SJSA1 (cell line): ENCODE measurements around the gene DNAJC12. TPM values are rescaled to one million over a fixed set of nuclear protein-coding genes. Genes with fewer than 3 reads are reported as not detected.
"Not testable (repeated sequence)": the region's sequence is repeated elsewhere in the genome, so short reads cannot be mapped to it uniquely, and the experiment has no call there.

Experiments
- DNase-seq, 2 experiments: peaks; one replicate each; pipeline ENCODE4 v3.0.0-alpha.2; 2015 to 2020; ENCODE audit warnings: low spot score in 2 of 2, low read depth in 1 of 2
- H3K27ac ChIP-seq: fragments of 250-450 bp; sonication (Bioruptor Pico); 2 replicates; pipeline ENCODE4 v1.5.1; 2020; ENCODE audit warnings: mild to moderate bottlenecking, moderate library complexity
- H3K27me3 ChIP-seq: fragments of 250-450 bp; sonication (Bioruptor Pico); replicated peaks from 2 replicates; pipeline ENCODE4 v1.5.1; 2020; ENCODE audit warnings: mild to moderate bottlenecking, moderate library complexity
- H3K36me3 ChIP-seq: fragments of 250-450 bp; sonication (Bioruptor Pico); 2 replicates; pipeline ENCODE4 v1.5.1; 2020; ENCODE audit warnings: mild to moderate bottlenecking
- H3K4me1 ChIP-seq: fragments of 250-450 bp; sonication (Bioruptor Pico); replicated peaks from 2 replicates; pipeline ENCODE4 v1.6.1; 2021; ENCODE audit warnings: mild to moderate bottlenecking
- H3K4me3 ChIP-seq: fragments of 250-450 bp; sonication (Bioruptor Pico); 2 replicates; pipeline ENCODE4 v1.5.1; 2020; ENCODE audit warnings: mild to moderate bottlenecking
- H3K9me3 ChIP-seq: fragments of 250-450 bp; sonication (Bioruptor Pico); replicated peaks from 2 replicates; pipeline ENCODE4 v1.5.1; 2020; ENCODE audit warnings: mild to moderate bottlenecking
- total RNA-seq: library from RNA; depleted of rRNA; stranded (reverse); fragments of >200 nt; shearing (Covaris generic); gene quantifications from 2 replicates; pipeline ENCODE4 v1.2.3, GENCODE V29; 2014

DNAJC12 gene
- total RNA-seq, 1 experiment from 2014 or later, result 1.1 TPM

DNA sequence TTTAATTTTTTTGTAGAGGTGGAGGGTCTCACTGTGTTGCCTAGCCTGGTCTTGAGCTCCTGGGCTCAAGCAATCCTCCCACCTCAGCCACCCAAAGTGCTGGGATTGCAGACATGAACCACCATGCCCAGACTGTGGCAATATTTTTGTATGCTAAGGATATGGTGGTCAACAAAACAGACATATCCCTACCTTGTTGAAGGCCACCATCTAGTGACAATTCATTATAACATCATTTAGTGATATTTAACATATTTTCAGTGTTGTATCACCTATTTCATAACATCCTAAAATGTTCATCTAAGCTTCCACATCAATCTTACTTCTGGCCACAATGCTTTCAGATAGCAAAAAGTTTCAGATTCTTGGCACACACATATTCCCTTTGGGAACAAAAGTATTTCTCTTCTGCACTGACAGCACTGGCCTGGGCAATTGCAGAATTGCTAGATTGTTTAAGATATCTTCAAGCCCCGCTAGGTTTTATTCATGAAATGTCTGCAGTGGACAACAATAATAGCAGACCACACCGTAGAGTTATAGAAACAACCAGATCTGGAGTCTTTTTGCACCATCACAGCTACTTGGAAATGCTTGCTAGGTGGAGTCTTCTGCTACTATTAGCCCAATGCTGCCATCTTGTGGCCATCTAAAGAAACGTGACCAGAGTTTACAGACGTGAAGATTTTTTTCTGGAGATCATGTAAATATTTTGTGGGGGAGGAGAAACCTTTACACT lies 58.4 kb downstream of the DNAJC12 start:
- Histone ChIP-seq H3K36me3 (no peaks in the 10 kb centered on the region), H3K27ac (no peak overlapping the region), H3K27me3 (no peaks in the 10 kb centered on the region), H3K4me3 (no peak overlapping the region), H3K4me1 (peaks cover 4% of the 10 kb centered on the region; the same call in 1 of the 2 replicates), H3K9me3 (no peaks in the 10 kb centered on the region; the same call in 1 of the 2 replicates)
- DNase-seq, result peak; percentile 66 to 68

DNA sequence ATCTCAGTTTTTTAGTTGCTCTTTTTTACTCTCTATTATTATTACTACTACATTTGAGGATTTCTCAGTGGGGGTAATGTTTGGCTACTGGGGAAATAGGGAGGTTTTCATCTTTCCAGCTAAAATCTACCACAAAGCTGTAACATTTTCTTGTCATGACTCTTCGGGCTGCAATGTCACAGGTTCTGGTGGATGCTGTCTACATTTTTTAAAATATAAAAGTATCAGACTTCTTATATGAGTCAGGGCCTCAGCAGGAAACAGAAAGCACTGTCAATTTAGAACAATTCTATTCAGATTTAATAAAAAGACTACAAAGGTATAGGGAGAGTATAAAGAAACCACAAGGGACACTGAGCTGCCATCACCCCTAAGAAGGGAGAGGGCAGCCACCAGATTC lies 61.6 kb downstream of the DNAJC12 start:
- H3K27ac ChIP-seq, result no peak overlapping the region
- H3K36me3 ChIP-seq, result no peaks in the 10 kb centered on the region
- H3K9me3 ChIP-seq, result no peaks in the 10 kb centered on the region; the same call in 1 of the 2 replicates
- H3K4me1 ChIP-seq, result peaks cover 4% of the 10 kb centered on the region; the same call in 1 of the 2 replicates
- DNase-seq, result no peak
- no peak overlapping the region for H3K4me3 ChIP-seq
- H3K27me3 ChIP-seq, result no peaks in the 10 kb centered on the region

DNA sequence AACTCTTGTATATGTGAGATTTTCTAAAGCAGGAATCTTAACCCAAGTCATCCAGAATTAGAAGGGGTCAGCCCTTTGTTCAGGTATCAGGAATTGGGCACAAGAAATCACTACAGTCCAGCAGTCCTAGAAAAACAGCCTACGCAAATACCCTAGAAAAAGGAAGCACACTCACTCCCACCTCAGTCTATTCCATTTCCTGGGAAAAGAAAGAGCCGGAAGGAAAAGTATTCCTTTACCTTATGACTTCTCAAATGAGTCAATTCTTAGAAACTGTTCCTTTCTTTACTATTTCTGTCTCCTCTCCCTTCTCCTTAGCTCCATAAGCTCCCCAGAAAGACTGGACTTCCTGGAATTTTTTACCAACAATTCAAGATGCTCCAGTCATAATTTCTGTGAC lies 62.7 kb downstream of the DNAJC12 start:
- Histone ChIP-seq H3K27ac (no peak overlapping the region), H3K36me3 (no peaks in the 10 kb centered on the region), H3K4me1 (peaks cover 4% of the 10 kb centered on the region; the same call in 1 of the 2 replicates), H3K9me3 (no peaks in the 10 kb centered on the region; the same call in 1 of the 2 replicates), H3K4me3 (no peak overlapping the region), H3K27me3 (no peaks in the 10 kb centered on the region)
- no peak for DNase-seq

GRCh38 chr10:67772894-67773511 lies 65.0 kb downstream of the DNAJC12 start:
- DNase-seq, result no peak
- H3K4me1 ChIP-seq, result no peaks in the 10 kb centered on the region
- no peak overlapping the region for H3K27ac ChIP-seq
- no peaks in the 10 kb centered on the region for H3K36me3 ChIP-seq
- no peaks in the 10 kb centered on the region for H3K27me3 ChIP-seq
- H3K4me3 ChIP-seq, result no peak overlapping the region
- no peaks in the 10 kb centered on the region for H3K9me3 ChIP-seq

DNA sequence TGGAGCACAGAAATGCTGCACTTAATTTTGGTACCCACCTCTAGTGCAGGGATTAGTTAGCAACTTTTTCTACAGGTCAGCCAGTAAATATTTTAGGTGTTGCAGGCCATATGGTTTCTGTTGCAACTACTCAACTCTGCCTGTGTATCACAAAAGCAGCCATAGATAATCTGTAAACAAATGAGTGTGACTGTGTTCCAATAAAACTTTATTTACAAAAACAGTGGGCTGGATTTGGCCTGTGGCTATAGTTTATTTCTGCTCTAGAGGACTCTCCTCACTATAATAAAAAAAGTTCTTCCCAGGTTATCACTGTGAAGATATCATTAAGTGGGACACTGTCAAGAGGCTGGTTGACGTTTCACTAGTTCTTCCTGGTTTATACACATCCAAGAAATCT lies 65.8 kb downstream of the DNAJC12 start:
- H3K4me1 ChIP-seq, result no peaks in the 10 kb centered on the region
- no peaks in the 10 kb centered on the region for H3K36me3 ChIP-seq
- H3K27me3 ChIP-seq, result no peaks in the 10 kb centered on the region
- no peaks in the 10 kb centered on the region for H3K9me3 ChIP-seq
- H3K4me3 ChIP-seq, result no peak overlapping the region
- no peak overlapping the region for H3K27ac ChIP-seq
- no peak for DNase-seq

DNA sequence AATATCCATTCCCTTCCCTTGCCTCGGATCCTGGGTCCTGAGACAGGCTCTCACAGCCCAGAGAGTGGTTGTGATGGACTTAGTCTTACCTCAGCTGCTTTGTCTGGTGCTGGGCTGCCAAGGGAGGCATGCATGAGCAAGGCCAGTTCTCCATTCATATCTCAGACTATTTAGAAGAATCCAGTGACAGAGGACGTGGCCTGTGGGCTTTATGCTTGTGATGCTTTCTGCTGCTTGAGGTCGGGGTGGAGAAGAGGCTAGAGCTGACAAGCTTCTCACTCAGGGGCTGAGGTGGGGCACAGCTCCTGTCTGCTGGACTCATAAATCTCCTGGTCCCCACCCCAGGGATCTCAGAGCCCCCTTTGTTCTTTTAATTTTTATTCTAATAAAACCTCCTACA lies 66.8 kb downstream of the DNAJC12 start:
- Histone ChIP-seq H3K9me3 (no peaks in the 10 kb centered on the region), H3K27me3 (no peaks in the 10 kb centered on the region), H3K4me1 (no peaks in the 10 kb centered on the region), H3K36me3 (no peaks in the 10 kb centered on the region), H3K27ac (no peak overlapping the region), H3K4me3 (no peak overlapping the region)
- DNase-seq, result no peak

DNA sequence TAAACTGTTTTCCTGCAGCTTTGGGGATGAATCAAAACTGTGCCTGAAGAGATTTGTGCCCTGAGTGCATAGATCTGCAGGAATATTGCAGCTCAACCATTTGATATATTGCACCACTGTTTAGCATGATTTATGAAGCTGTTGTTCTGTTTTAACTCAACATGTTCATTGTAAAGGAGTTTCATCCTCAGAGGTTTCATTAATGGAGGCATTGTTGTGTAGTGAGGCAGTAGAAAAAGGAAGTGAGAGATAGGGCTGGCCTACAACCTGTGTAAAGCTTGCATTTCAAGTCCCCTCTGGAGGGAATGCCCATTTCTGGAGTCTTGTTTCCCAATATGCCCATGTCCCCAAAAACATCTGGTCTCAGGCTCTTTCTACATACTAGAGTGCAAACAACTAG lies 67.5 kb downstream of the DNAJC12 start:
- Histone ChIP-seq H3K27me3 (no peaks in the 10 kb centered on the region), H3K36me3 (no peaks in the 10 kb centered on the region), H3K27ac (no peak overlapping the region)

DNA sequence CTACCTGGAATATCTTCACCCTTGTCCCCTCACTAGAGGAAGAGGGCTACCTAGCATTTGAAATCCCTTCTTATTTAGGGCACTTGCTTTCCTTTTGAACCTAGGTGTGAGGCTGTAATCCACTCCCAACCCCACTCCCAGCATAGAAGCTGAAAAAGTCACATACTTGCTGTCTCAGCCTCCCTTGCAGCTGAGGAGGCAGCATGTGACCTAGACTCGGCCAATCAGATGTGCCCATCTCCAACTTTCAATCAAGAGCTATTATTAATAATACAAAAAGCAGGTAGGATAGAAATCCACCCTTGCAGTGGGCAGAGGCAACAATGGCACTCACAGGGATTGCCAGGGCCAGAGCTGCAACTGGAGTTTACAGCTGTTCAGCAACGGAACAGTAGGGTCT lies 70.7 kb downstream of the DNAJC12 start:
- no peak overlapping the region for H3K4me3 ChIP-seq
- H3K27ac ChIP-seq, result no peak overlapping the region
- H3K27me3 ChIP-seq, result no peaks in the 10 kb centered on the region
- H3K4me1 ChIP-seq, result peaks cover 4% of the 10 kb centered on the region
- no peaks in the 10 kb centered on the region for H3K9me3 ChIP-seq
- no peaks in the 10 kb centered on the region for H3K36me3 ChIP-seq
- no peak for DNase-seq

More for the DNA sequence above, 67.5 kb downstream of the DNAJC12 start:
- no peak for DNase-seq
- Histone ChIP-seq H3K4me3 (no peak overlapping the region), H3K4me1 (no peaks in the 10 kb centered on the region), H3K9me3 (no peaks in the 10 kb centered on the region)

DNA sequence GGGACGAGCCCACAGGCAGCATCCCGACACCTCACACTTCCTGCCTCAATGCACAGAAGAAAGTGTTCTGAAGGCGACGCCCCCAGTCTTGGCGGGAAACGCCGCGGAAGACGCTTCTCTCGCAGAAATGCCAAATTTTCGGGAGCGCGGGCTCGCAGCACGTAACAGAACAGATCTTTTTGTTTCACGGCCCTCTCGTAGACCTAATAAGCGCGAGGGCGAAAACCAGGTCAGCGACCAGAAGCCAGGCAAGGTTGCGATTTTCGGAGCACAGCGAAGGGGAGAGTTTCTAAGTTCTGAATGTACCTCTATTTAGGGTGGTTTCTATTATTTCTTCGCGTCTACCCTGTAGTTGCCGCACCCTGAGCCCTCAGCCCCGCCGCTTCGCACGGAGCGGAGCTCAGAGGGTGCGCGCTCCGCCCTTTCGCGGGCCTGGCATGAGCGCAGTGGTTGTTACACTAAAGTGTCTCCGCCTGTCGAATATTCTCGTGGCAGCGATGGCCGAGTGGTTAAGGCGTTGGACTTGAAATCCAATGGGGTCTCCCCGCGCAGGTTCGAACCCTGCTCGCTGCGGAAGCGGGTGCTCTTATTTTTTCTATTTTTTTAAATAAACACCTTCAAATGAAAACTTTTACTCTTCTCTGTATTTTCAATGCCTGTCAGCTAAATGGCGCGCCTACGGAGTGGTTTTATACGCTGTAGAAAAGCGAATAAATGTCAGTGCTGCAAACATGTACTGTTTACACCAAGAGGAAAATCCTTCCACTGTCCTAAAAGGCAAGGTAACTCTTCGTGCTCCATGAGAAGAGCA lies 73.8 kb downstream of the DNAJC12 start:
- Histone ChIP-seq H3K27me3 (no peaks in the 10 kb centered on the region), H3K4me1 (peaks cover 4% of the 10 kb centered on the region), H3K27ac (peak overlapping the region; percentile 51), H3K36me3 (no peaks in the 10 kb centered on the region), H3K4me3 (peak overlapping the region; percentile 65), H3K9me3 (no peaks in the 10 kb centered on the region)
- DNase-seq, result peak; percentile 89 to 99

GRCh38 chr10:67763499-67764011 lies 74.4 kb downstream of the DNAJC12 start:
- no peaks in the 10 kb centered on the region for H3K27me3 ChIP-seq
- no peaks in the 10 kb centered on the region for H3K36me3 ChIP-seq
- no peaks in the 10 kb centered on the region for H3K9me3 ChIP-seq
- H3K27ac ChIP-seq, result no peak overlapping the region
- peak overlapping the region; percentile 65 for H3K4me3 ChIP-seq
- peaks cover 4% of the 10 kb centered on the region for H3K4me1 ChIP-seq
- peak; percentile 56 to 60 for DNase-seq

GRCh38 chr10:67762567-67762966 lies 75.4 kb downstream of the DNAJC12 start:
- not testable (repeated sequence) for H3K4me1 ChIP-seq, DNase-seq, H3K9me3 ChIP-seq, H3K36me3 ChIP-seq, H3K4me3 ChIP-seq, H3K27ac ChIP-seq, H3K27me3 ChIP-seq

GRCh38 chr10:67760272-67760671 lies 77.7 kb downstream of the DNAJC12 start:
- Histone ChIP-seq H3K27me3 (peaks cover 3% of the 10 kb centered on the region; the same call in 1 of the 2 replicates), H3K4me3 (no peak overlapping the region), H3K9me3 (no peaks in the 10 kb centered on the region), H3K4me1 (peaks cover 4% of the 10 kb centered on the region), H3K27ac (no peak overlapping the region), H3K36me3 (no peaks in the 10 kb centered on the region)
- no peak for DNase-seq
